PFSK-1 (cell line): Measurements from ENCODE around the gene HBS1L.

Experiments used
- FOXP2 ChIP-seq: optimal IDR thresholded peaks from 2 replicates; pipeline ENCODE3; 2011; ENCODE audit warnings: borderline replicate concordance, control low read depth, inconsistent platforms; ENCODE audit not compliant: insufficient read depth; ENCODE audit errors: extremely low read length, extremely low read depth
- POLR2AphosphoS5 ChIP-seq: IDR thresholded peaks from 2 replicates; pipeline ENCODE4 v1.6.1; 2012; ENCODE audit warnings: low read depth, mild to moderate bottlenecking, control low read depth, low read length, moderate library complexity
- REST ChIP-seq, 2 experiments: IDR thresholded peaks; 2 replicates each; pipeline versions ENCODE4 v1.6.1 to v1.8.0; 2011 to 2012; ENCODE audit warnings: low read depth in 2 of 2, low read length in 2 of 2, control low read depth in 1 of 2, inconsistent platforms in 1 of 2, mild to moderate bottlenecking in 1 of 2, moderate library complexity in 1 of 2; ENCODE audit not compliant: insufficient read depth in 1 of 2
- SIN3A ChIP-seq: IDR thresholded peaks from 2 replicates; pipeline ENCODE4 v1.6.1; 2012; ENCODE audit warnings: mild to moderate bottlenecking, low read length, moderate library complexity, borderline replicate concordance; ENCODE audit not compliant: insufficient read depth
- TAF1 ChIP-seq: IDR thresholded peaks from 2 replicates; pipeline ENCODE4 v1.6.1; 2012; ENCODE audit warnings: low read length, control low read depth, borderline replicate concordance; ENCODE audit not compliant: insufficient read depth

The HBS1L gene

DNA sequence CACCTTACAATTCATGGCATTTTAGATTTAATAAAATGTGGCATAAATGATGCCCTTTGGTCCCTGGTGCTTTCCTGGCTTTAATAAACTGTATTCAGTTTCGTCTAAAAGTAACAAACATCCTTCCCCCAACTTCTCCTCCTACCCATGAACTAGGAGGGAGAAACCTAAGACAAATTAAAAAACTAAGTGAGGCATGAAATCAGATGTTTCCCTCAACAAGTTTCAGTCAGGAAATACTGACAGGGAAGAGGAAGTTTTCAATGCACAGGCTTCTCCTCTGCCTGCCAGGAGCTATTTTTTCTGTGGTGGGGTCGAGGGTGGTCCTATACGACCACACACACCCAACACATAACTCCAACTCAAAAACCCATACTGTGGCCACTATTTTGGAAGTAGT, 10.0 kb downstream of the HBS1L start:
- TF ChIP-seq TAF1 (no peak), SIN3A (no peak), FOXP2 (no peak), POLR2AphosphoS5 (no peak), REST (IDR thresholded peaks at IDR 0.05; ENCODE audit: insufficient read depth in 1 of 2, low read depth in 2 of 2, low read length in 2 of 2) (no peak)

DNA sequence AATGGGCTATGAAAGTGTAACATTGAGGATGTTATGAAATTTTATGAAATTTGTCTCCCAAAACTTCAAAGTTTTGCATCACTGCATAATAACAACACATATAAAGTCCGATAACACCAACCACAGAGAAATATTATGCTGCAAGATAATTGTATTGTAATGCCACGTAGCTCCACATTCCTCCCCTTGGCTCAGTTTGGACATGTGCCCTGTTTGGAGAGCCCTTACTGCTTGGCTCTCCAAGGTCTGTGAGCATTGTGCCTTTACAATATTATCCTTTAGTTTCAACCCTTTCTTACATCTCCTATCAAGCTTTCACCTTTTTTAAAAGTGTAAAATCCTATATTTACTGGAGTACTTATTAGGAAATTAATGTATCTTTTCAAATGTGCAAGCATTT, 10.8 kb downstream of the HBS1L start:
- TF ChIP-seq FOXP2 (no peak), SIN3A (no peak), POLR2AphosphoS5 (no peak), TAF1 (no peak)

DNA sequence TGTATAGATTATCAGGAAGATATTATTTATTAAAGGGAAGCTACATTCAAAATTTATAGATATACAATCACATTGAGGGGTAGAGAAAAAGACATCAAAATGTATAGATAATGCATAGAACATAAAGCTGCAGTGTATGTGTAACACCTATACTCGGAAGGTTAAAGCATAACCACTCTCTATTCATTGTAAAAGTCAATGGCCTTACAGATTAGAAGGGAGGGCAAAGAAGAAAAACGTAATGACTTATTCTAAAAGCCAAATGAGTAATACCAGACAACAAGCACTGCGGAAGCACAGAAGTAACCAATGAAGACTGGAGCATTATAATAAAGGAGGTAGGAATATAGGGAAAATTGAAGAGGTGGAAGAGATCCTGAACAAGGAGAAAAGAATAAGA, 11.3 kb downstream of the HBS1L start:
- TF ChIP-seq REST (IDR thresholded peaks at IDR 0.05; ENCODE audit: insufficient read depth in 1 of 2, low read depth in 2 of 2, low read length in 2 of 2) = no peak
- no peak for TF ChIP-seq POLR2AphosphoS5
- no peak for TF ChIP-seq FOXP2
- no peak for TF ChIP-seq SIN3A
- TF ChIP-seq TAF1 = no peak

DNA sequence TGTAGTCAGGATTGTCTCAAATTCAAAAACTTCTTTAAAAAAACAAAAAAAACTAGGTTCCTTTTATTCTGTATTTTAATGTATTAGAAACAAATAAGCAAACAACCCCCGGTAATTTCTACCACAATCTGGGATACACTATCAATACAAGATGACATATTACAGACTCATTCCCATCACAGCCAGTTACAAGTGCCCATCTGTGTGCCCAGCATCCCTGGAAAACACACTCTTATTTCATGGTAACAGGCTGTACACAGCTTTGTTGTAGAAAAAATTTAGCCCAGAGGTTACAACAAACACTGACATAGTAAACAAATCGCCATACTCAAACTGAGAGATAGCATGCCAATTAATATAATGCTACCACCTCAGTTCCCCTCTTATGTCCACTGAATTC, 16.3 kb downstream of the HBS1L start:
- TF ChIP-seq SIN3A (no peak), REST (IDR thresholded peaks at IDR 0.05; ENCODE audit: insufficient read depth in 1 of 2, low read depth in 2 of 2, low read length in 2 of 2) (no peak), POLR2AphosphoS5 (no peak), FOXP2 (no peak), TAF1 (no peak)

GRCh38 chr6:135037541-135037940, 17.1 kb downstream of the HBS1L start:
- TF ChIP-seq REST (IDR thresholded peaks at IDR 0.05; ENCODE audit: insufficient read depth in 1 of 2, low read depth in 2 of 2, low read length in 2 of 2) = no peak
- TF ChIP-seq POLR2AphosphoS5 = no peak
- no peak for TF ChIP-seq FOXP2
- TF ChIP-seq SIN3A = no peak
- TF ChIP-seq TAF1 = no peak
